Measurements from ENCODE around the gene PRDM1. TPM values are rescaled to one million over a fixed set of nuclear protein-coding genes. Genes with fewer than 3 reads are reported as not detected.

Gene PRDM1
- total RNA-seq, 1 experiment from 2014 or later, result 2.6 TPM

GRCh38 chr6:106145144-106145543, 59.0 kb downstream of the PRDM1 start:
- Histone ChIP-seq H3K36me3 (ENCODE audit: low read depth) (no peaks in the 10 kb centered on the region), H4K20me1 (ENCODE audit: insufficient read depth) (no peaks in the 10 kb centered on the region), H3K27me3 (ENCODE audit: insufficient read depth, low read depth) (no peaks in the 10 kb centered on the region), H3K9me2 (ENCODE audit: insufficient read depth) (no peaks in the 10 kb centered on the region), H3K9me3 (ENCODE audit: insufficient read depth, low read depth) (no peaks in the 10 kb centered on the region), H3K4me3 (no peak overlapping the region), H3K79me2 (ENCODE audit: low read depth) (no peaks in the 10 kb centered on the region), H3K4me1 (replicated peaks; ENCODE audit: insufficient read depth) (peaks cover 51% of the 10 kb centered on the region), H2AFZ (no peak overlapping the region), H3F3A (ENCODE audit: insufficient read depth, low read depth) (peaks cover 20% of the 10 kb centered on the region), H3K27ac (no peak overlapping the region), H3K4me2 (no peak overlapping the region)
- BruUV-seq (replicated peaks), result no TSS peak
- TF ChIP-seq, protein P1, sequence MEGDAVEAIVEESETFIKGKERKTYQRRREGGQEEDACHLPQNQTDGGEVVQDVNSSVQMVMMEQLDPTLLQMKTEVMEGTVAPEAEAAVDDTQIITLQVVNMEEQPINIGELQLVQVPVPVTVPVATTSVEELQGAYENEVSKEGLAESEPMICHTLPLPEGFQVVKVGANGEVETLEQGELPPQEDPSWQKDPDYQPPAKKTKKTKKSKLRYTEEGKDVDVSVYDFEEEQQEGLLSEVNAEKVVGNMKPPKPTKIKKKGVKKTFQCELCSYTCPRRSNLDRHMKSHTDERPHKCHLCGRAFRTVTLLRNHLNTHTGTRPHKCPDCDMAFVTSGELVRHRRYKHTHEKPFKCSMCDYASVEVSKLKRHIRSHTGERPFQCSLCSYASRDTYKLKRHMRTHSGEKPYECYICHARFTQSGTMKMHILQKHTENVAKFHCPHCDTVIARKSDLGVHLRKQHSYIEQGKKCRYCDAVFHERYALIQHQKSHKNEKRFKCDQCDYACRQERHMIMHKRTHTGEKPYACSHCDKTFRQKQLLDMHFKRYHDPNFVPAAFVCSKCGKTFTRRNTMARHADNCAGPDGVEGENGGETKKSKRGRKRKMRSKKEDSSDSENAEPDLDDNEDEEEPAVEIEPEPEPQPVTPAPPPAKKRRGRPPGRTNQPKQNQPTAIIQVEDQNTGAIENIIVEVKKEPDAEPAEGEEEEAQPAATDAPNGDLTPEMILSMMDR (conservative IDR thresholded peaks at IDR 0.05), result no peak
- TF ChIP-seq EZH2 (IDR thresholded peaks at IDR 0.05; ENCODE audit: low read depth), result no peak
- intact Hi-C loops (cut with micrococcal nuclease; ENCODE audit: unreplicated experiment), result loop anchor here (5.0 kb wide), 1 partner anchor 52 kb away; no protein-coding TSS in a partner anchor
- ChIA-PET CTCF (interaction anchor here (1.0 kb wide), 1 partner anchor 16 kb away, joined by 4 read pairs; no protein-coding TSS in a partner anchor), POLR2A (ENCODE audit: unreplicated experiment) (no interaction called here)
- DNase-seq, result no peak

- Histone ChIP-seq H3K4me1 (replicated peaks; ENCODE audit: insufficient read depth) (peaks cover 51% of the 10 kb centered on the region), H3K9me3 (ENCODE audit: insufficient read depth, low read depth) (no peaks in the 10 kb centered on the region), H3F3A (ENCODE audit: insufficient read depth, low read depth) (peaks cover 20% of the 10 kb centered on the region), H3K4me2 (no peak overlapping the region), H3K79me2 (ENCODE audit: low read depth) (no peaks in the 10 kb centered on the region), H3K9me2 (ENCODE audit: insufficient read depth) (no peaks in the 10 kb centered on the region), H4K20me1 (ENCODE audit: insufficient read depth) (no peaks in the 10 kb centered on the region), H3K27me3 (ENCODE audit: insufficient read depth, low read depth) (no peaks in the 10 kb centered on the region), H2AFZ (no peak overlapping the region), H3K36me3 (ENCODE audit: low read depth) (no peaks in the 10 kb centered on the region), H3K27ac (no peak overlapping the region), H3K4me3 (no peak overlapping the region)
- POLR2A ChIA-PET (ENCODE audit: unreplicated experiment), result no interaction called here
- DNase-seq, result no peak
- CTCF ChIA-PET, result no interaction called here
- no TSS peak for BruUV-seq (replicated peaks)
- intact Hi-C loops (cut with micrococcal nuclease; ENCODE audit: unreplicated experiment), result loop anchor here (5.0 kb wide), 1 partner anchor 52 kb away; no protein-coding TSS in a partner anchor
- no peak for TF ChIP-seq EZH2 (IDR thresholded peaks at IDR 0.05; ENCODE audit: low read depth)
- TF ChIP-seq, protein P1 (conservative IDR thresholded peaks at IDR 0.05), result no peak
Observed at GRCh38 chr6:106145741-106146227, 59.6 kb downstream of the PRDM1 start.

DNA sequence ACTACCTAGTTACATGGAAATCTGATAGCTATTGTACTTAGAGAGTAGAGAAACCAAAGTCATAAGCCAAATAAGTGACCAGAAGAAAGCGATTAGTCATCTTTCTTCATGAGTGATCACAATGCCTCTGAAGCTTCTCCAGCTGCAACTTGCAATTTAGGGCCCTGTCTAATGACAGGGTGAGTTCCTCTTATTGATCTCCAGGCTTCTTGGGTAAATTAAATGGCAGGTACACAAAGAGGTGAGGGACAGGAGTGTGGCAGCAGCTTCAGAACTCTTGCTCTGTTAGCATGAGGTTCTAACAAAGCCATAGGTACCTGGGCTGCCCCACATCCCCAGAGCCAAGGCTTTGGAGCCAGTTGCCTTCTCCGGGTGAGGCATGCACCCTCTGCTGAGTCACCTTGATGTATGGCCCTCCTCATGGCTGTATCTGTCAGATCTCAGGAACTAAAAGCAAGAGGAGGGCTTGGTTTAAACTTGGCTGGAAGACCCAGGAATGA, 60.8 kb downstream of the PRDM1 start:
- POLR2A ChIA-PET (ENCODE audit: unreplicated experiment), result interaction anchor here (0.5 to 0.7 kb wide), 4 partner anchors 9 to 753 kb away, joined by 3 to 8 read pairs (median 4); no protein-coding TSS in a partner anchor
- H3K4me3 ChIP-seq, result no peak overlapping the region

More for the DNA sequence above, 60.8 kb downstream of the PRDM1 start:
- H3F3A ChIP-seq (ENCODE audit: insufficient read depth, low read depth), result peaks cover 20% of the 10 kb centered on the region
- BruUV-seq (replicated peaks), result no TSS peak
- CTCF ChIA-PET, result no interaction called here
- no peak overlapping the region for H2AFZ ChIP-seq
- H3K9me3 ChIP-seq (ENCODE audit: insufficient read depth, low read depth), result no peaks in the 10 kb centered on the region
- peaks cover 45% of the 10 kb centered on the region for H3K4me1 ChIP-seq (replicated peaks; ENCODE audit: insufficient read depth)
- H3K9me2 ChIP-seq (ENCODE audit: insufficient read depth), result no peaks in the 10 kb centered on the region
- H3K27me3 ChIP-seq (ENCODE audit: insufficient read depth, low read depth), result no peaks in the 10 kb centered on the region
- intact Hi-C loops (cut with micrococcal nuclease; ENCODE audit: unreplicated experiment), result loop anchor here (1.0 to 5.0 kb wide), 2 partner anchors 28 to 50 kb away; no protein-coding TSS in a partner anchor
- no peaks in the 10 kb centered on the region for H3K36me3 ChIP-seq (ENCODE audit: low read depth)
- TF ChIP-seq, protein P1 (conservative IDR thresholded peaks at IDR 0.05), result no peak
- no peak for TF ChIP-seq EZH2 (IDR thresholded peaks at IDR 0.05; ENCODE audit: low read depth)
- no peaks in the 10 kb centered on the region for H4K20me1 ChIP-seq (ENCODE audit: insufficient read depth)
- peak; percentile 21 to 87 for DNase-seq
- no peaks in the 10 kb centered on the region for H3K79me2 ChIP-seq (ENCODE audit: low read depth)
- peak overlapping the region; percentile 31 for H3K4me2 ChIP-seq
- peak overlapping the region; percentile 55 for H3K27ac ChIP-seq
